Panc1 (cell line): Measurements from ENCODE around the gene CHST11. TPM values are rescaled to one million over a fixed set of nuclear protein-coding genes. Genes with fewer than 3 reads are reported as not detected.

Experiments
- ATAC-seq: fragments of 200-7000 bp; cut with Tn5 transposase; 2 replicates; pipeline ENCODE4 v1.9.1; 2020; ENCODE audit warnings: mild to moderate bottlenecking, moderate library complexity
- BruUV-seq: library from RNA; stranded (reverse); fragments of 400-500 nt; replicated peaks from 2 replicates; lab custom pipeline; 2021; lab: Mats Ljungman, UMichigan
- CTCF ChIA-PET: fragments of 300-600 bp; sonication (Branson Sonifier 250); formaldehyde crosslinking; loops from one replicate; lab custom pipeline; 2022; ENCODE audit warnings: antibody characterized with exemption; lab: Charles Lee
- POLR2A ChIA-PET: fragments of 300-600 bp; sonication (Branson Sonifier 250); formaldehyde crosslinking; loops from one replicate; lab custom pipeline; 2022; ENCODE audit warnings: antibody characterized with exemption; lab: Charles Lee
- DNase-seq: peaks from one replicate; pipeline ENCODE4 v3.0.0-alpha.2; 2010; ENCODE audit warnings: low read depth, low spot score
- H3K27ac ChIP-seq: 2 replicates; pipeline ENCODE4 v1.5.1; 2011; ENCODE audit warnings: mild to moderate bottlenecking, low read length, inconsistent platforms
- H3K27me3 ChIP-seq: fragments of 200-500 bp; sonication (Bioruptor generic); 2 replicates; pipeline ENCODE4 v1.6.0; 2014; ENCODE audit warnings: low read length, inconsistent platforms; ENCODE audit not compliant: control insufficient read depth, insufficient read depth
- H3K36me3 ChIP-seq: fragments of 200-500 bp; sonication (Bioruptor generic); 2 replicates; pipeline ENCODE4 v1.5.1; 2014; ENCODE audit warnings: inconsistent platforms, mild to moderate bottlenecking, low read length, moderate library complexity; ENCODE audit not compliant: control insufficient read depth, insufficient read depth
- H3K4me1 ChIP-seq: 2 replicates; pipeline ENCODE4 v1.5.1; 2011; ENCODE audit warnings: inconsistent platforms, mild to moderate bottlenecking, low read length, moderate library complexity; ENCODE audit not compliant: control insufficient read depth, insufficient read depth
- H3K4me3 ChIP-seq, 2 experiments: 2 replicates each; pipeline ENCODE4 v1.5.1; 2011 to 2012; ENCODE audit warnings: low read depth in 2 of 2, low read length in 2 of 2, mild to moderate bottlenecking in 2 of 2, inconsistent platforms in 1 of 2, moderate library complexity in 1 of 2
- H3K9me3 ChIP-seq: fragments of 200-500 bp; sonication (Bioruptor generic); 2 replicates; pipeline ENCODE4 v1.5.1; 2014; ENCODE audit warnings: low read depth, mild to moderate bottlenecking, inconsistent platforms, low read length, moderate library complexity; ENCODE audit not compliant: control insufficient read depth, insufficient read depth
- SIN3A ChIP-seq: IDR thresholded peaks from 2 replicates; pipeline ENCODE4 v1.6.1; 2012; ENCODE audit warnings: low read depth, mild to moderate bottlenecking, low read length, moderate library complexity, borderline replicate concordance; ENCODE audit not compliant: insufficient read depth
- TCF7L2 ChIP-seq: IDR thresholded peaks from 2 replicates; pipeline ENCODE4 v1.6.1; 2011; ENCODE audit warnings: mild to moderate bottlenecking, low read depth, low read length, inconsistent platforms
- in situ Hi-C: cut with HindIII; loops from 2 replicates; pipeline ENCODE4 v1.10.0; 2016; ENCODE audit warnings: low sequenced_read_pairs, low pct_unique_long_range_greater_than_20kb
- intact Hi-C: fragments of 100-400 bp; cut with micrococcal nuclease; formaldehyde crosslinking; loops from one replicate; pipeline ENCODE4 v1.10.0; 2022; ENCODE audit not compliant: unreplicated experiment
- total RNA-seq: library from RNA; stranded (reverse); gene quantifications from one replicate; pipeline ENCODE4 v1.2.1, GENCODE V29; 2021; ENCODE audit not compliant: unreplicated experiment
- TF ChIP-seq, protein P1 (sequence below): fragments of 450-650 bp; IDR thresholded peaks from 2 replicates; pipeline ENCODE4 v1.5.1; 2017; ENCODE audit warnings: mild to moderate bottlenecking
- TF ChIP-seq, protein P2 (sequence below), 2 experiments: IDR thresholded peaks; 2 replicates each; pipeline ENCODE4 v1.6.1; 2011 to 2012; ENCODE audit warnings: low read depth in 2 of 2, control low read depth in 1 of 2, low read length in 1 of 2, mild to moderate bottlenecking in 1 of 2, moderate library complexity in 1 of 2; ENCODE audit not compliant: insufficient read depth in 1 of 2

Gene CHST11
- total RNA-seq, 1 experiment from 2014 or later = 11.4 TPM

DNA sequence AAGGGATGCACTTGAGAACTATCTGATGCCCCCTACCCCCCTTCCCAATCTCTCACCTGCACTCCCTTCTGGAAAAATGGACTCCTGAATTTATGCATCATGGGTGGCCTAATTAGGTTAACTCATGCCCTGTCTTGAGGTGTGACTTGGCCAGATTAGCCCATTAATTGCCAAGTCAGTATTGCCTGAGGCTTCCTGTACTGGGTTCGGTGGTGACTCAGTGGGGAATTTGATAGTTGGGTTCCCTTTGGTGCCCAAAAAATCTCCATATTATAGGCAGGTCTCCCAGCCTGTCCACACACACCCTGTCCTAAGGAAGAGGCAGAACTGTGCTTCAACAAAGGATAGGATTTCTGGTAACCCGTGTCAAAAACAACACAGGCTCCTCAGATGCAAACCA lies 146.1 kb downstream of the CHST11 start:
- Histone ChIP-seq H3K4me1 (peaks cover 21% of the 10 kb centered on the region), H3K9me3 (no peaks in the 10 kb centered on the region), H3K4me3 (no peak overlapping the region), H3K27me3 (no peaks in the 10 kb centered on the region), H3K27ac (no peak overlapping the region), H3K36me3 (no peaks in the 10 kb centered on the region)
- in situ Hi-C loops (no loop called here), intact Hi-C loops (no loop called here)
- ChIA-PET POLR2A (no interaction called here), CTCF (no interaction called here)
- DNase-seq (no peak), ATAC-seq (no peak)
- TF ChIP-seq TCF7L2 (no peak), SIN3A (no peak)
- TF ChIP-seq, protein P1, sequence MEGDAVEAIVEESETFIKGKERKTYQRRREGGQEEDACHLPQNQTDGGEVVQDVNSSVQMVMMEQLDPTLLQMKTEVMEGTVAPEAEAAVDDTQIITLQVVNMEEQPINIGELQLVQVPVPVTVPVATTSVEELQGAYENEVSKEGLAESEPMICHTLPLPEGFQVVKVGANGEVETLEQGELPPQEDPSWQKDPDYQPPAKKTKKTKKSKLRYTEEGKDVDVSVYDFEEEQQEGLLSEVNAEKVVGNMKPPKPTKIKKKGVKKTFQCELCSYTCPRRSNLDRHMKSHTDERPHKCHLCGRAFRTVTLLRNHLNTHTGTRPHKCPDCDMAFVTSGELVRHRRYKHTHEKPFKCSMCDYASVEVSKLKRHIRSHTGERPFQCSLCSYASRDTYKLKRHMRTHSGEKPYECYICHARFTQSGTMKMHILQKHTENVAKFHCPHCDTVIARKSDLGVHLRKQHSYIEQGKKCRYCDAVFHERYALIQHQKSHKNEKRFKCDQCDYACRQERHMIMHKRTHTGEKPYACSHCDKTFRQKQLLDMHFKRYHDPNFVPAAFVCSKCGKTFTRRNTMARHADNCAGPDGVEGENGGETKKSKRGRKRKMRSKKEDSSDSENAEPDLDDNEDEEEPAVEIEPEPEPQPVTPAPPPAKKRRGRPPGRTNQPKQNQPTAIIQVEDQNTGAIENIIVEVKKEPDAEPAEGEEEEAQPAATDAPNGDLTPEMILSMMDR = no peak
- TF ChIP-seq, protein P2, sequence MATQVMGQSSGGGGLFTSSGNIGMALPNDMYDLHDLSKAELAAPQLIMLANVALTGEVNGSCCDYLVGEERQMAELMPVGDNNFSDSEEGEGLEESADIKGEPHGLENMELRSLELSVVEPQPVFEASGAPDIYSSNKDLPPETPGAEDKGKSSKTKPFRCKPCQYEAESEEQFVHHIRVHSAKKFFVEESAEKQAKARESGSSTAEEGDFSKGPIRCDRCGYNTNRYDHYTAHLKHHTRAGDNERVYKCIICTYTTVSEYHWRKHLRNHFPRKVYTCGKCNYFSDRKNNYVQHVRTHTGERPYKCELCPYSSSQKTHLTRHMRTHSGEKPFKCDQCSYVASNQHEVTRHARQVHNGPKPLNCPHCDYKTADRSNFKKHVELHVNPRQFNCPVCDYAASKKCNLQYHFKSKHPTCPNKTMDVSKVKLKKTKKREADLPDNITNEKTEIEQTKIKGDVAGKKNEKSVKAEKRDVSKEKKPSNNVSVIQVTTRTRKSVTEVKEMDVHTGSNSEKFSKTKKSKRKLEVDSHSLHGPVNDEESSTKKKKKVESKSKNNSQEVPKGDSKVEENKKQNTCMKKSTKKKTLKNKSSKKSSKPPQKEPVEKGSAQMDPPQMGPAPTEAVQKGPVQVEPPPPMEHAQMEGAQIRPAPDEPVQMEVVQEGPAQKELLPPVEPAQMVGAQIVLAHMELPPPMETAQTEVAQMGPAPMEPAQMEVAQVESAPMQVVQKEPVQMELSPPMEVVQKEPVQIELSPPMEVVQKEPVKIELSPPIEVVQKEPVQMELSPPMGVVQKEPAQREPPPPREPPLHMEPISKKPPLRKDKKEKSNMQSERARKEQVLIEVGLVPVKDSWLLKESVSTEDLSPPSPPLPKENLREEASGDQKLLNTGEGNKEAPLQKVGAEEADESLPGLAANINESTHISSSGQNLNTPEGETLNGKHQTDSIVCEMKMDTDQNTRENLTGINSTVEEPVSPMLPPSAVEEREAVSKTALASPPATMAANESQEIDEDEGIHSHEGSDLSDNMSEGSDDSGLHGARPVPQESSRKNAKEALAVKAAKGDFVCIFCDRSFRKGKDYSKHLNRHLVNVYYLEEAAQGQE (IDR thresholded peaks at IDR 0.05; ENCODE audit: insufficient read depth in 1 of 2, low read depth in 2 of 2, low read length in 1 of 2) = no peak
- BruUV-seq = no TSS peak

DNA sequence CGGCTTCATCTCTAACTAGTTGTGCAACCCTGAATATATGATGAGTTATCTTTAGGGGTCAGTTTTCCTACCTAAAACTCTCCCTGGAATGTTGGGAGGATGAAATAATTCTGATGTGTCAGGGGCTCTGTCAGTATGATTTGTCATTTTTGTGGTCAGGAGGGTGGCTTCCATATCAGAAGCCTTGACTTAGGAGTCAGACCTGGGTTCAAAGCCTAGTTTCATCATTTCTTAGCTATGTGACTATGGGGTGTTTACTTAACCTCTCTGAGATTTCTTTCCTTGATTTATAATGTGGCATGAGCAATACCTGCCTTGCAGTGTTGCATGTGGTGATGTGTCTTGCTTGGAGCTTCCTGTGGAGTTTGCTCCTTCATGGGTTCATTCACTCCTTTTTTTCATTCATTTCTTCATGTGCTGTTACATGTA lies 146.8 kb downstream of the CHST11 start:
- Histone ChIP-seq H3K27me3 (no peaks in the 10 kb centered on the region), H3K27ac (0 out of 2 replicates have a peak overlapping the region, but pooled peaks have one; percentile 76), H3K36me3 (no peaks in the 10 kb centered on the region), H3K4me1 (peaks cover 21% of the 10 kb centered on the region), H3K9me3 (no peaks in the 10 kb centered on the region), H3K4me3 (no peak overlapping the region)
- TF ChIP-seq, protein P1 = no peak
- no peak for TF ChIP-seq TCF7L2
- TF ChIP-seq SIN3A = no peak
- POLR2A ChIA-PET = no interaction called here
- ATAC-seq (peak; percentile 57), DNase-seq (no peak)
- in situ Hi-C loops = no loop called here
- CTCF ChIA-PET = no interaction called here
- intact Hi-C loops = no loop called here
- BruUV-seq = no TSS peak
